ENCODE results near the gene TACR2.

DNA sequence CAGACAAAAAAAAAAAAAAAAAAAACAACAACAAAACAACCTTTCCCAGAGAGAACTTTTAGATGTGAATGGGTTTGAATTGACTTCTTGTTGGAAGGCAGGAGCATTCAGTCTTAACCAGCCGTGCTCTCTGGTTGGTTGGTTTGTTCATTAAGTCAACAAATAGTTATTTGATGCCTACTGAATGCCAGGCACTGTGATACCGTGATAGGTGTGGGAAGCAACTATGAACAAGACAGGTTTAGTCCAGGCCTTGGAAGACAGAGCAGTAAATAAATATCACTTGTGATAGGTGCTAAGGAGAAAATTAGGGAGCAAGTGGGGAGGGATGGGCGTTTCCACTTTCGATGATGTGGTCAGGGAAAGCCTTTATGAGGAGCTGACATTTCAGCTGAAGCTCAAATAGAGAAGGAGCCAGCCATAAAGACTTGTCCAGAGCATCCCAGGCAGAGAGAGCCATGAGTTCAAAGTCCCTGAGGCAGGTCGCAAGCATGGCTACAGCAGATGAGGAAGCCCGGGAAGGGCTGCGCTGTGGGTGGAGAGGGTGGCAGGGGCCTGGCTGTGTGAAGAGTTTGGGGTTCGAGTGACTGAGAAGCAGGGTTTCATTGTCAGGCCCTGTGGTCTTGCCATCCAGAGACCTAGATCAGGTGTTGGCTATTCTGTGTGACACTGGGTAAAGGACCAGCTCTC lies 42.5 kb upstream of the TACR2 start:
- TF ChIP-seq, protein P1, sequence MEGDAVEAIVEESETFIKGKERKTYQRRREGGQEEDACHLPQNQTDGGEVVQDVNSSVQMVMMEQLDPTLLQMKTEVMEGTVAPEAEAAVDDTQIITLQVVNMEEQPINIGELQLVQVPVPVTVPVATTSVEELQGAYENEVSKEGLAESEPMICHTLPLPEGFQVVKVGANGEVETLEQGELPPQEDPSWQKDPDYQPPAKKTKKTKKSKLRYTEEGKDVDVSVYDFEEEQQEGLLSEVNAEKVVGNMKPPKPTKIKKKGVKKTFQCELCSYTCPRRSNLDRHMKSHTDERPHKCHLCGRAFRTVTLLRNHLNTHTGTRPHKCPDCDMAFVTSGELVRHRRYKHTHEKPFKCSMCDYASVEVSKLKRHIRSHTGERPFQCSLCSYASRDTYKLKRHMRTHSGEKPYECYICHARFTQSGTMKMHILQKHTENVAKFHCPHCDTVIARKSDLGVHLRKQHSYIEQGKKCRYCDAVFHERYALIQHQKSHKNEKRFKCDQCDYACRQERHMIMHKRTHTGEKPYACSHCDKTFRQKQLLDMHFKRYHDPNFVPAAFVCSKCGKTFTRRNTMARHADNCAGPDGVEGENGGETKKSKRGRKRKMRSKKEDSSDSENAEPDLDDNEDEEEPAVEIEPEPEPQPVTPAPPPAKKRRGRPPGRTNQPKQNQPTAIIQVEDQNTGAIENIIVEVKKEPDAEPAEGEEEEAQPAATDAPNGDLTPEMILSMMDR (conservative IDR thresholded peaks at IDR 0.05; ENCODE audit: low read depth in 2 of 2) = no peak
- TF ChIP-seq EZH2 (IDR thresholded peaks at IDR 0.05; ENCODE audit: low read depth, unreplicated experiment) = no peak
- TF ChIP-seq, protein P2, sequence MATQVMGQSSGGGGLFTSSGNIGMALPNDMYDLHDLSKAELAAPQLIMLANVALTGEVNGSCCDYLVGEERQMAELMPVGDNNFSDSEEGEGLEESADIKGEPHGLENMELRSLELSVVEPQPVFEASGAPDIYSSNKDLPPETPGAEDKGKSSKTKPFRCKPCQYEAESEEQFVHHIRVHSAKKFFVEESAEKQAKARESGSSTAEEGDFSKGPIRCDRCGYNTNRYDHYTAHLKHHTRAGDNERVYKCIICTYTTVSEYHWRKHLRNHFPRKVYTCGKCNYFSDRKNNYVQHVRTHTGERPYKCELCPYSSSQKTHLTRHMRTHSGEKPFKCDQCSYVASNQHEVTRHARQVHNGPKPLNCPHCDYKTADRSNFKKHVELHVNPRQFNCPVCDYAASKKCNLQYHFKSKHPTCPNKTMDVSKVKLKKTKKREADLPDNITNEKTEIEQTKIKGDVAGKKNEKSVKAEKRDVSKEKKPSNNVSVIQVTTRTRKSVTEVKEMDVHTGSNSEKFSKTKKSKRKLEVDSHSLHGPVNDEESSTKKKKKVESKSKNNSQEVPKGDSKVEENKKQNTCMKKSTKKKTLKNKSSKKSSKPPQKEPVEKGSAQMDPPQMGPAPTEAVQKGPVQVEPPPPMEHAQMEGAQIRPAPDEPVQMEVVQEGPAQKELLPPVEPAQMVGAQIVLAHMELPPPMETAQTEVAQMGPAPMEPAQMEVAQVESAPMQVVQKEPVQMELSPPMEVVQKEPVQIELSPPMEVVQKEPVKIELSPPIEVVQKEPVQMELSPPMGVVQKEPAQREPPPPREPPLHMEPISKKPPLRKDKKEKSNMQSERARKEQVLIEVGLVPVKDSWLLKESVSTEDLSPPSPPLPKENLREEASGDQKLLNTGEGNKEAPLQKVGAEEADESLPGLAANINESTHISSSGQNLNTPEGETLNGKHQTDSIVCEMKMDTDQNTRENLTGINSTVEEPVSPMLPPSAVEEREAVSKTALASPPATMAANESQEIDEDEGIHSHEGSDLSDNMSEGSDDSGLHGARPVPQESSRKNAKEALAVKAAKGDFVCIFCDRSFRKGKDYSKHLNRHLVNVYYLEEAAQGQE (IDR thresholded peaks at IDR 0.05; ENCODE audit: unreplicated experiment) = no peak
- TF ChIP-seq JUNB (IDR thresholded peaks at IDR 0.05; ENCODE audit: unreplicated experiment) = no peak
- TF ChIP-seq POLR2AphosphoS5 (IDR thresholded peaks at IDR 0.05; ENCODE audit: low read depth) = no peak
- TF ChIP-seq EZH2phosphoT487 (IDR thresholded peaks at IDR 0.05; ENCODE audit: unreplicated experiment) = no peak
- TF ChIP-seq, protein P3, sequence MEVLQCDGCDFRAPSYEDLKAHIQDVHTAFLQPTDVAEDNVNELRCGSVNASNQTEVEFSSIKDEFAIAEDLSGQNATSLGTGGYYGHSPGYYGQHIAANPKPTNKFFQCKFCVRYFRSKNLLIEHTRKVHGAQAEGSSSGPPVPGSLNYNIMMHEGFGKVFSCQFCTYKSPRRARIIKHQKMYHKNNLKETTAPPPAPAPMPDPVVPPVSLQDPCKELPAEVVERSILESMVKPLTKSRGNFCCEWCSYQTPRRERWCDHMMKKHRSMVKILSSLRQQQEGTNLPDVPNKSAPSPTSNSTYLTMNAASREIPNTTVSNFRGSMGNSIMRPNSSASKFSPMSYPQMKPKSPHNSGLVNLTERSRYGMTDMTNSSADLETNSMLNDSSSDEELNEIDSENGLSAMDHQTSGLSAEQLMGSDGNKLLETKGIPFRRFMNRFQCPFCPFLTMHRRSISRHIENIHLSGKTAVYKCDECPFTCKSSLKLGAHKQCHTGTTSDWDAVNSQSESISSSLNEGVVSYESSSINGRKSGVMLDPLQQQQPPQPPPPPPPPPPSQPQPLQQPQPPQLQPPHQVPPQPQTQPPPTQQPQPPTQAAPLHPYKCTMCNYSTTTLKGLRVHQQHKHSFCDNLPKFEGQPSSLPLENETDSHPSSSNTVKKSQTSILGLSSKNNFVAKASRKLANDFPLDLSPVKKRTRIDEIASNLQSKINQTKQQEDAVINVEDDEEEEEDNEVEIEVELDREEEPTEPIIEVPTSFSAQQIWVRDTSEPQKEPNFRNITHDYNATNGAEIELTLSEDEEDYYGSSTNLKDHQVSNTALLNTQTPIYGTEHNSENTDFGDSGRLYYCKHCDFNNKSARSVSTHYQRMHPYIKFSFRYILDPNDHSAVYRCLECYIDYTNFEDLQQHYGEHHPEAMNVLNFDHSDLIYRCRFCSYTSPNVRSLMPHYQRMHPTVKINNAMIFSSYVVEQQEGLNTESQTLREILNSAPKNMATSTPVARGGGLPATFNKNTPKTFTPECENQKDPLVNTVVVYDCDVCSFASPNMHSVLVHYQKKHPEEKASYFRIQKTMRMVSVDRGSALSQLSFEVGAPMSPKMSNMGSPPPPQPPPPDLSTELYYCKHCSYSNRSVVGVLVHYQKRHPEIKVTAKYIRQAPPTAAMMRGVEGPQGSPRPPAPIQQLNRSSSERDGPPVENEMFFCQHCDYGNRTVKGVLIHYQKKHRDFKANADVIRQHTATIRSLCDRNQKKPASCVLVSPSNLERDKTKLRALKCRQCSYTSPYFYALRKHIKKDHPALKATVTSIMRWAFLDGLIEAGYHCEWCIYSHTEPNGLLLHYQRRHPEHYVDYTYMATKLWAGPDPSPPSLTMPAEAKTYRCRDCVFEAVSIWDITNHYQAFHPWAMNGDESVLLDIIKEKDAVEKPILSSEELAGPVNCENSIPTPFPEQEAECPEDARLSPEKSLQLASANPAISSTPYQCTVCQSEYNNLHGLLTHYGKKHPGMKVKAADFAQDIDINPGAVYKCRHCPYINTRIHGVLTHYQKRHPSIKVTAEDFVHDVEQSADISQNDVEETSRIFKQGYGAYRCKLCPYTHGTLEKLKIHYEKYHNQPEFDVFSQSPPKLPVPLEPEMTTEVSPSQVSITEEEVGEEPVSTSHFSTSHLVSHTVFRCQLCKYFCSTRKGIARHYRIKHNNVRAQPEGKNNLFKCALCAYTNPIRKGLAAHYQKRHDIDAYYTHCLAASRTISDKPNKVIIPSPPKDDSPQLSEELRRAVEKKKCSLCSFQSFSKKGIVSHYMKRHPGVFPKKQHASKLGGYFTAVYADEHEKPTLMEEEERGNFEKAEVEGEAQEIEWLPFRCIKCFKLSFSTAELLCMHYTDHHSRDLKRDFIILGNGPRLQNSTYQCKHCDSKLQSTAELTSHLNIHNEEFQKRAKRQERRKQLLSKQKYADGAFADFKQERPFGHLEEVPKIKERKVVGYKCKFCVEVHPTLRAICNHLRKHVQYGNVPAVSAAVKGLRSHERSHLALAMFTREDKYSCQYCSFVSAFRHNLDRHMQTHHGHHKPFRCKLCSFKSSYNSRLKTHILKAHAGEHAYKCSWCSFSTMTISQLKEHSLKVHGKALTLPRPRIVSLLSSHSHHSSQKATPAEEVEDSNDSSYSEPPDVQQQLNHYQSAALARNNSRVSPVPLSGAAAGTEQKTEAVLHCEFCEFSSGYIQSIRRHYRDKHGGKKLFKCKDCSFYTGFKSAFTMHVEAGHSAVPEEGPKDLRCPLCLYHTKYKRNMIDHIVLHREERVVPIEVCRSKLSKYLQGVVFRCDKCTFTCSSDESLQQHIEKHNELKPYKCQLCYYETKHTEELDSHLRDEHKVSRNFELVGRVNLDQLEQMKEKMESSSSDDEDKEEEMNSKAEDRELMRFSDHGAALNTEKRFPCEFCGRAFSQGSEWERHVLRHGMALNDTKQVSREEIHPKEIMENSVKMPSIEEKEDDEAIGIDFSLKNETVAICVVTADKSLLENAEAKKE (CRISPR knock-in tag; IDR thresholded peaks at IDR 0.05) = no peak
- TF ChIP-seq NANOG (IDR thresholded peaks at IDR 0.05; ENCODE audit: borderline replicate concordance) = no peak
- TF ChIP-seq, protein P4, sequence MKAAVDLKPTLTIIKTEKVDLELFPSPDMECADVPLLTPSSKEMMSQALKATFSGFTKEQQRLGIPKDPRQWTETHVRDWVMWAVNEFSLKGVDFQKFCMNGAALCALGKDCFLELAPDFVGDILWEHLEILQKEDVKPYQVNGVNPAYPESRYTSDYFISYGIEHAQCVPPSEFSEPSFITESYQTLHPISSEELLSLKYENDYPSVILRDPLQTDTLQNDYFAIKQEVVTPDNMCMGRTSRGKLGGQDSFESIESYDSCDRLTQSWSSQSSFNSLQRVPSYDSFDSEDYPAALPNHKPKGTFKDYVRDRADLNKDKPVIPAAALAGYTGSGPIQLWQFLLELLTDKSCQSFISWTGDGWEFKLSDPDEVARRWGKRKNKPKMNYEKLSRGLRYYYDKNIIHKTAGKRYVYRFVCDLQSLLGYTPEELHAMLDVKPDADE (IDR thresholded peaks at IDR 0.05) = no peak
- no peak for TF ChIP-seq CREB1 (CRISPR knock-in tag; IDR thresholded peaks at IDR 0.05; ENCODE audit: low read depth)
- no peak for TF ChIP-seq ZNF331 (CRISPR knock-in tag; IDR thresholded peaks at IDR 0.05; ENCODE audit: low read depth)
- no peak for TF ChIP-seq ZNF114 (CRISPR knock-in tag; IDR thresholded peaks at IDR 0.05)
- no peak for TF ChIP-seq STAT1 (IDR thresholded peaks at IDR 0.05; ENCODE audit: unreplicated experiment)

Data from GM23338 (cell line).